H9 (cell line): Measurements from ENCODE around the gene GARS1. TPM values are rescaled to one million over a fixed set of nuclear protein-coding genes. Genes with fewer than 3 reads are reported as not detected.

Experiments used
- DNase-seq: peaks from one replicate; pipeline ENCODE4 v3.0.0-alpha.2; 2017
- H2AFZ ChIP-seq: one replicate; pipeline ENCODE4 v1.6.1; 2013; ENCODE audit warnings: mild to moderate bottlenecking, low read length, control low read depth, moderate library complexity
- H2AK5ac ChIP-seq: 2 replicates; pipeline ENCODE4 v1.6.1; 2013; ENCODE audit warnings: low read length, control low read depth, mixed read lengths; ENCODE audit not compliant: insufficient read length
- H2BK120ac ChIP-seq: one replicate; pipeline ENCODE4 v1.6.1; 2013; ENCODE audit warnings: low read depth, mild to moderate bottlenecking, low read length, control low read depth, inconsistent platforms; ENCODE audit not compliant: poor library complexity, severe bottlenecking
- H2BK12ac ChIP-seq: 2 replicates; pipeline ENCODE4 v1.6.1; 2013; ENCODE audit warnings: low read length, control low read depth, mixed read lengths, low read depth; ENCODE audit not compliant: insufficient read length
- H2BK15ac ChIP-seq: 2 replicates; pipeline ENCODE4 v1.6.1; 2013; ENCODE audit warnings: low read depth, low read length, control low read depth
- H2BK20ac ChIP-seq: one replicate; pipeline ENCODE4 v1.6.1; 2013; ENCODE audit warnings: low read depth, mild to moderate bottlenecking, low read length, control low read depth, inconsistent platforms; ENCODE audit not compliant: poor library complexity, severe bottlenecking
- H2BK5ac ChIP-seq: 2 replicates; pipeline ENCODE4 v1.6.1; 2013; ENCODE audit warnings: low read length, control low read depth, mixed read lengths; ENCODE audit not compliant: insufficient read length
- H3K14ac ChIP-seq: 2 replicates; pipeline ENCODE4 v1.6.1; 2013; ENCODE audit warnings: low read length, control low read depth; ENCODE audit not compliant: insufficient read depth
- H3K18ac ChIP-seq: 2 replicates; pipeline ENCODE4 v1.6.1; 2013; ENCODE audit warnings: low read depth, mild to moderate bottlenecking, mixed read lengths, low read length, control low read depth; ENCODE audit not compliant: insufficient read length
- H3K23ac ChIP-seq: 2 replicates; pipeline ENCODE4 v1.6.1; 2013; ENCODE audit warnings: low read length, control low read depth, mixed read lengths, low read depth; ENCODE audit not compliant: insufficient read length
- H3K23me2 ChIP-seq: 2 replicates; pipeline ENCODE4 v1.6.1; 2013; ENCODE audit warnings: low read depth, mild to moderate bottlenecking, mixed read lengths, low read length, control low read depth; ENCODE audit not compliant: insufficient read length, poor library complexity, severe bottlenecking
- H3K27ac ChIP-seq: 2 replicates; pipeline ENCODE4 v1.5.1; 2013; ENCODE audit warnings: low read length, control low read depth, mixed read lengths, low read depth; ENCODE audit not compliant: insufficient read length
- H3K27me3 ChIP-seq: 2 replicates; pipeline ENCODE4 v1.6.1; 2013; ENCODE audit warnings: low read length, control low read depth, inconsistent platforms; ENCODE audit not compliant: insufficient read depth
- H3K4ac ChIP-seq: 2 replicates; pipeline ENCODE4 v1.6.1; 2013; ENCODE audit warnings: low read depth, mild to moderate bottlenecking, control low read depth, inconsistent platforms, low read length, moderate library complexity
- H3K4me1 ChIP-seq: 2 replicates; pipeline ENCODE4 v1.6.1; 2013; ENCODE audit warnings: low read length, control low read depth, inconsistent platforms; ENCODE audit not compliant: insufficient read depth
- H3K4me2 ChIP-seq: 2 replicates; pipeline ENCODE4 v1.6.1; 2013; ENCODE audit warnings: low read length, control low read depth, mixed read lengths; ENCODE audit not compliant: insufficient read length, insufficient read depth
- H3K56ac ChIP-seq: 2 replicates; pipeline ENCODE4 v1.6.1; 2013; ENCODE audit warnings: low read depth, mild to moderate bottlenecking, mixed read lengths, low read length, control low read depth; ENCODE audit not compliant: insufficient read length
- H3K79me1 ChIP-seq: 2 replicates; pipeline ENCODE4 v1.6.1; 2013; ENCODE audit warnings: low read depth, mild to moderate bottlenecking, moderate library complexity, low read length, control low read depth, inconsistent platforms; ENCODE audit not compliant: insufficient read depth, poor library complexity, severe bottlenecking
- H3K79me2 ChIP-seq: 2 replicates; pipeline ENCODE4 v1.6.1; 2013; ENCODE audit warnings: low read length, control low read depth, inconsistent platforms; ENCODE audit not compliant: insufficient read depth
- H3K9ac ChIP-seq: 2 replicates; pipeline ENCODE4 v1.6.1; 2013; ENCODE audit warnings: low read length, control low read depth, mixed read lengths; ENCODE audit not compliant: insufficient read length; ENCODE audit errors: extremely low read depth
- H3K9me3 ChIP-seq: one replicate; pipeline ENCODE4 v1.6.1; 2013; ENCODE audit warnings: low read depth, low read length, inconsistent platforms; ENCODE audit not compliant: control insufficient read depth
- H3T11ph ChIP-seq: one replicate; pipeline ENCODE4 v1.6.1; 2013; ENCODE audit warnings: mild to moderate bottlenecking, low read length, control low read depth, inconsistent platforms
- H4K20me1 ChIP-seq: one replicate; pipeline ENCODE4 v1.6.1; 2013; ENCODE audit not compliant: control insufficient read depth, insufficient read length, insufficient read depth
- H4K5ac ChIP-seq: 2 replicates; pipeline ENCODE4 v1.6.1; 2013; ENCODE audit warnings: low read depth, mild to moderate bottlenecking, mixed read lengths, low read length, control low read depth; ENCODE audit not compliant: insufficient read length
- H4K8ac ChIP-seq: replicated peaks from 2 replicates; pipeline ENCODE4 v1.6.1; 2013; ENCODE audit warnings: low read length, control low read depth, mixed read lengths, low read depth; ENCODE audit not compliant: insufficient read length
- H4K91ac ChIP-seq: 2 replicates; pipeline ENCODE4 v1.6.1; 2013; ENCODE audit warnings: low read depth, mild to moderate bottlenecking, moderate library complexity, mixed read lengths, low read length, control low read depth; ENCODE audit not compliant: insufficient read length
- H3K27ac Mint-ChIP-seq, 3 experiments: 2 replicates in 2 of 3; 3 replicates in 1 of 3; pipeline ENCODE4 v1.8.0; 2020 to 2021; ENCODE audit warnings: mixed read lengths in 3 of 3, mild to moderate bottlenecking in 1 of 3, moderate library complexity in 1 of 3
- H3K27me3 Mint-ChIP-seq: 2 replicates; pipeline ENCODE4 v1.8.0; 2021; ENCODE audit warnings: low read depth, mild to moderate bottlenecking, moderate library complexity, mixed read lengths
- H3K36me3 Mint-ChIP-seq, 3 experiments: 2 replicates in 2 of 3; 3 replicates in 1 of 3; pipeline ENCODE4 v1.8.0; 2020 to 2021; ENCODE audit warnings: low read depth in 3 of 3, mixed read lengths in 3 of 3; ENCODE audit not compliant: insufficient read depth in 1 of 3
- H3K4me1 Mint-ChIP-seq, 2 experiments: 2 replicates each; pipeline ENCODE4 v1.8.0; 2020; ENCODE audit warnings: mixed read lengths in 2 of 2
- H3K4me3 Mint-ChIP-seq, 2 experiments: 2 replicates in 1 of 2; 3 replicates in 1 of 2; pipeline ENCODE4 v1.8.0; 2020 to 2021; ENCODE audit warnings: mild to moderate bottlenecking in 2 of 2, mixed read lengths in 2 of 2, moderate library complexity in 1 of 2
- H3K9me3 Mint-ChIP-seq, 2 experiments: 2 replicates in 1 of 2; 3 replicates in 1 of 2; pipeline ENCODE4 v1.8.0; 2020; ENCODE audit warnings: mild to moderate bottlenecking in 2 of 2, mixed read lengths in 2 of 2, moderate library complexity in 1 of 2
- CTCF ChIP-seq: fragments of 200-600 bp; sonication (generic); conservative IDR thresholded peaks from 3 replicates; pipeline ENCODE4 v1.8.0; 2021; ENCODE audit warnings: antibody characterized with exemption, mild to moderate bottlenecking
- WGBS: extraction: QIAGEN DNeasy Blood & Tissue Kit; methylation state at CpG from one replicate; pipeline ENCODE4 v1.1.7; 2013; ENCODE audit warnings: missing lambda C conversion rate, low lambda C conversion rate, mixed read lengths; ENCODE audit not compliant: insufficient read length; ENCODE audit errors: extremely low coverage; 5-methylcytosine and 5-hydroxymethylcytosine counted together
- total RNA-seq: library from RNA; stranded (reverse); gene quantifications from 2 replicates; pipeline ENCODE4 v1.2.1, GENCODE V29; 2021

The GARS1 gene
- total RNA-seq, 1 experiment from 2014 or later = 234 TPM

GRCh38 chr7:30561389-30561788 is 33.3 kb upstream of the GARS1 start:
- H3K9me3 ChIP-seq = no peaks in the 10 kb centered on the region
- no peaks in the 10 kb centered on the region for H3K79me1 ChIP-seq
- H3K9ac ChIP-seq = no peak overlapping the region
- no peak overlapping the region for H3K18ac ChIP-seq
- no peaks in the 10 kb centered on the region for H3K23me2 ChIP-seq
- WGBS = no CpG with 5 or more reads among the region's 6 CpGs
- no peak for TF ChIP-seq CTCF
- Mint-ChIP-seq H3K4me1 (peaks cover 4 to 10% of the 10 kb centered on the region in 2 experiments), H3K27ac (no peak overlapping the region), H3K36me3 (peaks cover 0 to 3% (median 0%) of the 10 kb centered on the region in 3 experiments; a peak in 1 of 7 replicates), H3K9me3 (no peaks in the 10 kb centered on the region; a peak in 1 of 5 replicates), H3K4me3 (no peak overlapping the region), H3K27me3 (no peaks in the 10 kb centered on the region)
- H4K5ac ChIP-seq = no peak overlapping the region
- H2BK5ac ChIP-seq = no peak overlapping the region
- H2AK5ac ChIP-seq = no peak overlapping the region
- no peak for DNase-seq
- H2BK15ac ChIP-seq = no peak overlapping the region
- no peak overlapping the region for H2BK12ac ChIP-seq
- no peak overlapping the region for H2AFZ ChIP-seq
- no peak overlapping the region for H3K4ac ChIP-seq
- no peak overlapping the region for H3K14ac ChIP-seq
- no peak overlapping the region for H4K8ac ChIP-seq
- H3K79me2 ChIP-seq = no peaks in the 10 kb centered on the region
- H2BK20ac ChIP-seq = no peak overlapping the region
- no peak overlapping the region for H3K27ac ChIP-seq
- H3K4me2 ChIP-seq = no peak overlapping the region
- no peaks in the 10 kb centered on the region for H3K4me1 ChIP-seq
- H3T11ph ChIP-seq = no peak overlapping the region
- H2BK120ac ChIP-seq = no peak overlapping the region
- no peak overlapping the region for H4K91ac ChIP-seq
- H3K56ac ChIP-seq = no peak overlapping the region
- no peaks in the 10 kb centered on the region for H4K20me1 ChIP-seq
- H3K23ac ChIP-seq = no peak overlapping the region
- H3K27me3 ChIP-seq = no peaks in the 10 kb centered on the region
